T-helper 2 cell (primary cell): Measurements from ENCODE around the gene PDE6A.
"Not testable (repeated sequence)": the region's sequence is repeated elsewhere in the genome, so short reads cannot be mapped to it uniquely, and the experiment has no call there.

Experiments
- DNase-seq, 5 experiments: peaks; one replicate each; pipeline versions ENCODE4 v3.0.0 to v3.0.0-alpha.2; 2012 to 2022

PDE6A gene

GRCh38 chr5:149892594-149892993 is 52.0 kb downstream of the PDE6A start:
- no peak for DNase-seq

- DNase-seq: no peak
Observed at GRCh38 chr5:149888280-149888679, 56.3 kb downstream of the PDE6A start.

GRCh38 chr5:149887622-149888183 is 56.9 kb downstream of the PDE6A start:
- no peak for DNase-seq

DNA sequence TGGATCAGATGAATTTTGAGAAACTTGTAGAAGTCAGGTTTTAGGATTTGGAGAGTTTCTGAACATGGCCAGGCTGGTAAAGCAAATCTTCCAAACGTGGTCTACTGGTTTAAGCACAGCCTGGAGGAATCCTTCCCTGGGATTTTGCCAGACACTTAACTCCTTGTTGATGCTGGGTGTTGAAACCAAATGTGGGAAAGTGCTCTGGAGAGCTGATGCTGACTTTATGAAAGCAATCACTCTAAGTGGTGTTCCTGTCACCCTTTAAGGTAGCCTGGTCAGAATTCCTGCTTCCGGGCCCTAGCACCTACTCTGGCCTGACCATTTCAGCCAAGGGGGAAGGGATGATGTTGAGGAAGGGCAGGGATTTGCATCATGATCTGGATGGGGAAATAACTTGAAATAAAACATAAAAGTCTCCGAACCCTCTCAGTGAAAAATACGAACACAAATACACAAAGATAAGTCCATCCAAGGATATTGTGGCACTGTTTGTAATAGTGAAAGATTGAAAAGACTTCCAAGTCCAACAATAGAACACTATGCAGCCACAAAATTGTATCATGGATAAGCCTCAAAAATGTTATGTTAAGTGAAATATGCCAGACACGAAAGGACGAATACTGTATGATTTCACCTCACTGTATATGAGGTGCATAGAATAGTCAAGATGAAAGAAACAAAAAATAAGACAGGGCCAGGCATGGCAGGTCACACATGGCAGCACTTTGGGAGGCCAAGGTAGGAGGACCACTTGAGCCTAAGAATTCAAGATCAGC is 57.7 kb downstream of the PDE6A start:
- no peak for DNase-seq

- no peak for DNase-seq
Observed at GRCh38 chr5:149886060-149886459, 58.5 kb downstream of the PDE6A start.

DNA sequence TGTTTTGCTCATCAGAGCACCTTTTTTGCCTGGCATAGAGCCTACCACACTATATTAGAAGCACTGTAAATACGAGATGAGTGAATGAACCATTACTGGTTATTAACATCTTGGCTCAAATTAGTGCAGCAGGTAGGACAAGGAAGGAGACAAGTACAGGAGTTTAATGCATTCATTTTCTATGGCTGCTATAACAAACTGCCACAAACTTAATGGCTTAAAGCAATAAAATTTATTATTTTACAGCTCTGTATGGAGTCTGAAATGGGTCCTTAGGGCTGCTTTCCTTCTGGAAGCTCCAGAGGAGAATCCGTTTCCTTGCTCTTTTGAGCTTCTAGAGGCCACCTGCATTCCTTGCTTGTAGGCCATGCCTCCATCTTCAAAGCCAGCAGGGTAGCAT is 59.1 kb downstream of the PDE6A start:
- DNase-seq: no peak

DNA sequence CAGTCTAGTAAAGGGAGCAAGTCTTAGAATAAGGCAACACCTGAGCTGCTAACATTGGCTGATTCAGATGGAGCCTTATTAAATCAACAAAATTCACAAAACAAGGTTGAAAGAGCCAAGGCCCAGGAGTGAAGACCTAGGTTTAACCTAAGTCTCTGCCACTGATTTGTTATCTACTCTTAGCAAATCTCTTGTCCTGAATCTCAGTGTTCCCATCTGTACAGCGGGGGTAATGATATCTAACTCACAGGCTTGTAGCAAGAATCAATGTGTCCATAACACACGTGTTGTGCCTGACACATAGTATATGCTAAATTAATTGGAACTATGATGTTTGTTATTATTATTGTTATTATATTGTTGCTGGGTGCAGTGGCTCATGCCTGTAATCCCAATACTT is 61.0 kb downstream of the PDE6A start:
- DNase-seq: no peak

- not testable (repeated sequence) for DNase-seq
Observed at GRCh38 chr5:149882633-149883032, 62.0 kb downstream of the PDE6A start.

- no peak for DNase-seq
Observed at GRCh38 chr5:149881874-149882273, 62.7 kb downstream of the PDE6A start.

DNA sequence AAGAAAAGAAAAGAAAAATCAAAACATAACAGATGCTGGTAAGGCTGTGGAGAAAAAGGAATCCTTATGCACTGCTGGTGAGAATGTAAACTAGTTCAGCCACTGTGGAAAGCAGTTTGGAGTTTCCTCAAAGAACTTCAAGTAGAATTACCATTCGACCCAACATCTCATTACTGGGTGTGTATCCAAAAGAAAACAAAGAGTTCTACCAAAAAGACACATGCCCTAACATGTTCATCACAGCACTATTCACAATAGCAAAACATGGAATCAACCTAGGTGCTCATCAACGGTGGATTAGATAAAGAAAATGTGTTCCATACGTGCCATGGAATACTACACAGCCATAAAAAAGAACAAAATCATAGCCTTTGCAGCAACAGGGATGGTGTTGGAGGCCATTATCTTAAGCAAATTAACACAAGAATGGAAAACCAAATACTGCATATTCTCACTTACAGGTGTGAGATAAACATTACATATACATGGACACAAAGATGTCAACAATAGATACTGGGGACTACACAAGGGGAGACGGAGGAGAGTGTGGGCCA is 63.4 kb downstream of the PDE6A start:
- no peak for DNase-seq

DNA sequence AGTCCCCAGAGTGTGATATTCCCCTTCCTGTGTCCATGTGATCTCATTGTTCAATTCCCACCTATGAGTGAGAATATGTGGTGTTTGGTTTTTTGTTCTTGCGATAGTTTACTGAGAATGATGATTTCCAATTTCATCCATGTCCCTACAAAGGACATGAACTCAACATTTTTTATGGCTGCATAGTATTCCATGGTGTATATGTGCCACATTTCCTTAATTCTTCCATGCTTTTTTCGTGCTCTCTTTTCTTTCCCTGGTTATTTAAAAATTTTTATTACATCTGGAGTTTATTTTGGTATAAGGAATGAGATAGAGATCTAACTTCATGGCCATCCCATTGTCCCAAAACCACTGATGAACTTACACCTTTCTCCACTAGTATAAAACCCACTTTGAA is 65.0 kb downstream of the PDE6A start:
- not testable (repeated sequence) for DNase-seq

DNA sequence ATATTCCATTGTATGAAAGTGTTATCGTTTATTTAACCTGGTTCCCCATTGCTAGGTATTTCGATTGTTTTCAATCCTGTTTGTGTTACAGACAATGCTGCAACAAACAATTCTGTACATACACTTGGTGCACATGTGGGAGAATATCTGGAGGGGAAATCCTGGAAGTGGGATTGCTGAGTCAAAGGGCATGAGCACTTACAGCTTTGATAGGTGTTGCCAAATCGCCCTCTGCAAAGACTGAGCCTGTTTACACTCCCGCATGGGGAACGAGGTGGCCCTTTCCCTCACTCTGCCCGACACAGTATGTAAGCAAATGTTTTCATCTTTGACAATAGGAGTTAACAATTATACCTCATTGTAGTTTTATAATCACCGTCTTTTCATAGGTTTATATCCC is 66.2 kb downstream of the PDE6A start:
- DNase-seq: no peak

GRCh38 chr5:149873896-149874295 is 70.7 kb downstream of the PDE6A start:
- DNase-seq: no peak

DNA sequence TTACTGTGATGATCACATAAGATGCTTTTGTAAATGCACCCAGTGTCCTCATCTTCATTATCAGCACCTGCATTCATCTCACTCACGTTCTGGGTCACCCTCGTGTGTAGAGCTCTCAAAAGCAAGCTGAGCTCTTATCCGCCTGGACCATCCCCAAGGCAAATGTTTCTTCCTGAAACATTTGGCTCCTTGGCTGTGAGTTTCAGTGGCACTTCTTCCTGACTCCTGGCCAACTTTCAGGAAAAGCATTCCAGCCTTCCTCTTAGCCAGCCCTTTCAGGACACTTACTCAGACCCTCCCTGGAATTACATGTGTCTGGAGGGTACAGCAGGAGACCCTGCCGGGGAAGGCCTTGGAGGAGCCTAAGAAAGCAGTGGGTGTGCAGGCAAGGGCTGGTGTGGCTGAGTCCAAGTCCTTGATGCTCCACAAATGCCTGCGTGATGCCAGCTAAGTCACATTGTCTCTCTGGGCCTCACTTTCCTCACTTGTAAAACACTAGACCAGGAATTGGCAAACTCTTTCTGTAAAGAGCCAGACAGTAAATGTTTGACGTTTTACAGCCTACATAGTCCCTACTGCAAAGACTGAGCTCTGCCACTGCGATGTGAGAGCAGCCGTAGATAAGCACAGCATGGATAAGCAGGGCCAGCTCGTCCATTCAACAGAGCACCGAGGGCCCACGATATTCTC is 72.1 kb downstream of the PDE6A start:
- no peak for DNase-seq

DNA sequence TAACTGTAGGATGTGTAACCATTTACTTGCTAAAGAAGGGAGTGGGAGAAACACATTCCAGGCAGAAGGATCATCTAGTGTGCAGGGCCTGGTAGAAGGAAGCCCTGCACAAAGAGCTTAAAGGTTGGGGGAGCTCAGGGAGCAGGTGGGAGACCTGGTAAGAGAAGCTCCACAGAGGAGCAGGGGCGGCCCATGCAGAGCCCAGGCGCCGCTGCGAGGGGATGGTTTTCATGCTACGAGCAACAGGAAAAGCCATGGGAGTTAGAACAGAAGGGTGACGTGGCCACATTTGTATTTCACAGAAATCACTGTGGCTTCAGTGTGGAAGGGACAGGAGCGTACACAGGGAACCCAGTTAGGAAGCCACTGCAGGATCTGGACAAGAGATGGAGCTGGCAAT is 73.1 kb downstream of the PDE6A start:
- DNase-seq: no peak

DNA sequence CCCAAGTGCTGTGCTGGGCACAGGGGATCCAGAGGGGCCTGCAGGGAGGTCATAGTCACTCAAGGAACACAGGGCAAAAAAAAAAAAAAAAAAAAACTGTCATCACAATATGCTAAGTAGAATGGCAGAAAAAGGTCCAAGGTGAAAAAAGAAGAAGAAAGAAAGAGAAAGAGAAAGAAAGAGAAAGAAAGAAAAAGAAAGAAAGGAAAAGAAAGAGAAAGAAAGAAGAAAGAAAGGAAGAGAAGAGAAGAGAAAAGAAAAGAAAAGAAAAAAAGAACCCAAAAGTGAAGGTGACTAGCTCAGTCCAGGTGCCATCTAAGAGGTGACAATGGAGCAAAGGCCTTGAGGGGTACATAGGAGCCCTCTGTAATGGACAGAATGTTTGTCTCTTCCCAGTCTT is 73.9 kb downstream of the PDE6A start:
- DNase-seq: no peak

- DNase-seq: no peak
Observed at GRCh38 chr5:149870232-149870631, 74.4 kb downstream of the PDE6A start.

- no peak for DNase-seq
Observed at GRCh38 chr5:149869411-149869821, 75.2 kb downstream of the PDE6A start.

DNA sequence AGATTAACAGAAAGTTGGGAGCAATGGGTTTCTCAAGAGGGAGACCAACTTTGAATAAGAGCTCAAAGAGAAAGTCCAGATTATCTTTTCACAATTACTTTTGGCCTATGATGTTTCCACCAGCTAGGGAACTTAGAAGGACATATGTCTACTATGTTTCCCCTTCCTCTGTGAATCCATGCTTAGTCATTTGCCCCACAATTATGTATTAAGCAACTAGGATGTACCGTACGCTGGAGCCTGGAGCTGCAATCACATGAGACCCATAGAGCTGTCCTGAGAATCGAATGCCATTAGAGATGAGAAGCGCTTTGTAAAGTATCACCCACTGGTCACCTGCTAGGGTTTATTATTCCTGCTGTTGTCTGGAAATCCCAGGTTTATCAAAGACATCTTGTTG is 78.8 kb downstream of the PDE6A start:
- DNase-seq: no peak

- no peak for DNase-seq
Observed at GRCh38 chr5:149863830-149864229, 80.8 kb downstream of the PDE6A start.

DNA sequence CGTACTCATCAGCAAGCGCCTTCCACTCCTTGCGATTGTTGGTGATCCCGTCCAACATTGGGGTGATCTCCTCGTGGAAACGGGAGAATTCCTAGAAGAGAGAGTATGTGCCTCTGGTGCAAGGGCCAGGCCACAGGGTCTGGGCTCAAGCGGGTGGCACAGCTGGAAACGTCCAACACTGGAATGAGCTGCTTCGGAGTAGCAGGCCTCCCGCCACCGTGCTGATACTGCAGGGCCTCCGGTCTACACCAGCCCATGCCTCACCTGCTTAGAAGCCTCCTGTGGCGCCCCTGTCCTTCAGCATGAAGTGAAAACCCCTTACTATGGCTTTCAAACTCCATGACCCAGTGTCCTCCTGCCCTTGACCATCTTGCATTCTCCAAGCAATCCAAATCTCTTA is 81.4 kb downstream of the PDE6A start:
- no peak for DNase-seq

- DNase-seq: peak in 2 of 5 experiments; percentile 10 to 50
Observed at GRCh38 chr5:149860801-149861322, 83.7 kb downstream of the PDE6A start.

DNA sequence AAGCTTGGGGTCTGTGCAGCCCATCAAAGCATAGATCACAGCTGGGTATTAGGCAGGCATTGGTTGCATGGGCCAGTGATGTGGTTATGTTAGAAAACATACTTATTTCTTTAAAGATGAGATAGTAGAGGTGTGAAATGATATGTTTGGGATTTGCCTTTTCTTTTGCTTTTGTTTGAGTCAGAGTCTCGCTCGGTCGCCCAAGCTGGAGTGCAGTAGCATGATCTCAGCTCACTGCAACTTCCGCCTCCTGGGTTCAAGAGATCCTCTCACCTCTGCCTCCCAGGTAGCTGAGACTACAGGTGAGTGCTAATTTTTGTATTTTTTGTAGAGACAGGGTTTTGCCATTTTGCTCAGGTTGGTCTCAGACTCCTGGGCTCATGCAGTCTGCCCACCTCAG is 84.8 kb downstream of the PDE6A start:
- no peak for DNase-seq

DNA sequence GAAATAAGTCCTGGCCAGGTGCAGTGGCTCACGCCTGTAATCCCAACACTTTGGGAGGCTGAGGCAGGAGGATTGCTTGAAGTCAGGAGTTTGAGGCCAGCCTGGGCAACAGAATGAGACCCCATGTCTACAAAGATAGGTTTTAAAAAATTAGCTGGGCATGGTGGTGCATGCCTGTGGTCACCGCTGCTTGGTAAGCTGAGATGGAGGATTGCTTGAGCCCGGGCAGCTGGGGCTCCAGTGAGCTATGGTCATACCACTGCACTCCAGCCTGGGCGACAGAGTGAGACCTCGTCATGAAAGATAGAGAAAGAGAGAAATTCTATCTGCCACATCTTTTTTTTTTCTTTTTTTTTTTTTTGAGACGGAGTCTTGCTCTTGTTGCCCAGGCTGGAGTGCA is 86.1 kb downstream of the PDE6A start:
- not testable (repeated sequence) for DNase-seq
